AG04449 (cell line): ENCODE measurements around the gene RASIP1.

Experiments
- CTCF ChIA-PET: fragments of 350-600 bp; formaldehyde crosslinking; extraction: SDS; loops from one replicate; lab custom pipeline; 2021; ENCODE audit warnings: antibody characterized with exemption; lab: Yijun Ruan, JAX
- POLR2A ChIA-PET: fragments of 400-600, 350-600 bp; formaldehyde crosslinking; extraction: SDS; loops from one replicate; lab custom pipeline; 2020; ENCODE audit warnings: antibody characterized with exemption, inconsistent platforms; lab: Yijun Ruan, JAX
- DNase-seq: peaks from one replicate; pipeline ENCODE4 v3.0.0-alpha.2; 2010; ENCODE audit warnings: low read depth, low spot score
- H3K4me3 ChIP-seq: 2 replicates; pipeline ENCODE4 v1.5.1; 2011; ENCODE audit warnings: low read depth, mild to moderate bottlenecking, control low read depth, low read length
- TF ChIP-seq, protein P1 (sequence below): IDR thresholded peaks from one replicate; pipeline ENCODE4 v1.5.1; 2011; ENCODE audit warnings: mild to moderate bottlenecking, moderate library complexity, low read length, control low read depth, inconsistent platforms; ENCODE audit not compliant: insufficient read depth; ENCODE audit errors: missing control alignments

The RASIP1 gene

DNA sequence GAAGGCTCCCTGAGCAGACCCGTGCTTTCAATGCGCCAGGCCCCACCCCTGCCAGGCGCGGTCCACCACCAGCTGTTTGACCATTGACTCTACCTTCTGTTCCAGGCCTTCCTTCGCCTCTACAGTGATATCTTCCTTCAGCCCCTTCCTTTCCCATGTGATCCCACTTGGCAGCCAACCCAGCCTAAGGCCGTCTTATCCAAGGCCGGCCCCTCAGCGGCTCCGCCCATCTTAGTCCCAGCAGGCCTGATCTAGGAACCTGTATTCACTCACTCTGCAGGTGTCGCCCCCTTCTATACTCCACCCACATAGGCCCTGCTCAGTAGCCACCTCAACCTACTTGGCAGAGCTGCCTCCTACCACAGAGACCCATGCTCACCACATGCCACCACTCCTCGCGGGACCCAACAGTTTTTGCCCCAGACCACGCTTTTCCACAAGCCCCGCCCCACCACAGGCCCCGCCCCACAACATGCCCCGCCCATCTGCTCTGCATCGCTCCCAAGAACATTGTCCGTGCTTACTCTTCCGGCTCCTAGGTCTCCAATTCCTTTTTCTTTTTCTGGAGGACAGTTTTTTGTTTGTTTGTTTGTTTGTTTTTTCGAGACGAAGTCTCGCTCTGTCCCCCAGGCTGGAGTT, 2.9 kb downstream of the RASIP1 start:
- DNase-seq, result no peak
- POLR2A ChIA-PET, result no interaction called here
- TF ChIP-seq, protein P1, sequence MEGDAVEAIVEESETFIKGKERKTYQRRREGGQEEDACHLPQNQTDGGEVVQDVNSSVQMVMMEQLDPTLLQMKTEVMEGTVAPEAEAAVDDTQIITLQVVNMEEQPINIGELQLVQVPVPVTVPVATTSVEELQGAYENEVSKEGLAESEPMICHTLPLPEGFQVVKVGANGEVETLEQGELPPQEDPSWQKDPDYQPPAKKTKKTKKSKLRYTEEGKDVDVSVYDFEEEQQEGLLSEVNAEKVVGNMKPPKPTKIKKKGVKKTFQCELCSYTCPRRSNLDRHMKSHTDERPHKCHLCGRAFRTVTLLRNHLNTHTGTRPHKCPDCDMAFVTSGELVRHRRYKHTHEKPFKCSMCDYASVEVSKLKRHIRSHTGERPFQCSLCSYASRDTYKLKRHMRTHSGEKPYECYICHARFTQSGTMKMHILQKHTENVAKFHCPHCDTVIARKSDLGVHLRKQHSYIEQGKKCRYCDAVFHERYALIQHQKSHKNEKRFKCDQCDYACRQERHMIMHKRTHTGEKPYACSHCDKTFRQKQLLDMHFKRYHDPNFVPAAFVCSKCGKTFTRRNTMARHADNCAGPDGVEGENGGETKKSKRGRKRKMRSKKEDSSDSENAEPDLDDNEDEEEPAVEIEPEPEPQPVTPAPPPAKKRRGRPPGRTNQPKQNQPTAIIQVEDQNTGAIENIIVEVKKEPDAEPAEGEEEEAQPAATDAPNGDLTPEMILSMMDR, result no peak

DNA sequence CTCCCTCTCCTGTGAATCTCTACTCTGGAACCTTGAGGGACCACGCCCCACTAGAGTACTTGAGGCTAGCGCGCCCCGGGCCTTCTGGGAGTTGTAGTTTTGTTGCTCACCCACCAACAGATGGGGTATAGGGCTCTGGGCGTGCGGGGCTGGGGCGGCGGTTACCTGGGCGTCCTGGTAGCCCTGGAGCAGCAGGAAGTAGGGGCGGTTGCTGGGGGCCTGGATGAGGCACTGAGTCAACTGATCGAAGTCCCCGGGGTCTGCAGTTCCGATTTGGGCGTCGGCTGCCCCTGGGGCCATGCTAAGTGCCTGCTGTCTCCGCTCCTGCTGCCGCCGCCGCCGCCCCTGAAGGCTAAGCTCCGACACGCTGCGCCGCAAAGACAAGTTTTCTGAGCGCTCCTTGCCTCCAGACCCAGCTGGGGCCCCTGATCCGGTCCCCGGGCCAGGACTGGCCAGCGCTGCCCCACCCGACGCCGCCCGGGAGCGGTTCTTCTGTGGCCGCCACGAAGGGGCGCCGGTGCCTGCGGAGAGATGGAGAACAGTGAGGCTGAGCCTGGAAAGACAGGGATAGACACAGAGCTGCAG, 5.3 kb downstream of the RASIP1 start:
- peak overlapping the region; percentile 6; the same call in 1 of the 2 replicates for H3K4me3 ChIP-seq

More for the DNA sequence above, 2.9 kb downstream of the RASIP1 start:
- CTCF ChIA-PET, result interaction anchor here (1.7 to 2.8 kb wide), 3 partner anchors 9 to 105 kb away, joined by 5 to 23 read pairs (median 5); partner anchors contain the start of gene IZUMO1
- no peak overlapping the region for H3K4me3 ChIP-seq

DNA sequence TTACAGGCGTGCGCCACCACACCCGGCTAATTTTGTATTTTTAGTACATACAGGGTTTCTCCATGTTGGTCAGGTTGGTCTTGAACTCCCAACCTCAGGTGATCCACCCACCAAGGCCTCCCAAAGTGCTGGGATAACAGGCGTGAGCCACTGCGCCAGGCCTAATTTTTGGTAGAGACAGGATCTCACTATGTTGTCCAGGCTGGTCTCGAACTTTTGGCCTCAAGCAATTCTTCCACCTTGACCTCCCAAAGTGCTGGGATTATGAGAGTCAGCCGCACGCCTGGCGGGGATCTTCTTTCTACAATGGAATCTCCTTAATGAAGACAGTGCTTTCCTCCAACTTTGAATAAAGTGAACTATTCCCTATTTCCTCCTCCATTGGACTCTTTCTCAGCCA, 5.8 kb downstream of the RASIP1 start:
- TF ChIP-seq, protein P1, result no peak
- DNase-seq, result no peak
- ChIA-PET POLR2A (no interaction called here), CTCF (no interaction called here)
- H3K4me3 ChIP-seq, result no peak overlapping the region

More for the DNA sequence above, 5.3 kb downstream of the RASIP1 start:
- CTCF ChIA-PET, result interaction anchor here (1.0 kb wide), 1 partner anchor 10 kb away, joined by 4 read pairs; no protein-coding TSS in a partner anchor
- POLR2A ChIA-PET, result no interaction called here
- no peak for DNase-seq
- TF ChIP-seq, protein P1, result no peak

DNA sequence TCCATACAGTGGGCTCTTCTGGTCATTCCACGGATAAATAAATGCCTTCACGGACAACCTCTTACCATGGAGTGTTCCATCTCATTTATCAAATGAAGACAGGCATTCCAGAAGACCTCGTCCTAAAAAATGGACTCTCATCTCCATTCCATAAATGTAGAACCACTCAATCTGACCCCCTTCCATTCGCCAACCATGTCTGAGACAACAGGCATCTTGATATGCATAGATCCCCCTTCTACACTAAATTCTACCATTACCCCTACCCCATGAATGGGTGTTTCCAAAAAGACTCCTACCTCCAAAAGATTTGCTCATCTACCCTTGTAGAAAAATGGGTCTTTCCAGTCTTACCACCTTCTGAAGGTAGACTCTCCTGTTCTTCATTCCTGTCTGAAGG, 9.0 kb downstream of the RASIP1 start:
- DNase-seq, result no peak
- H3K4me3 ChIP-seq, result no peak overlapping the region
- ChIA-PET POLR2A (no interaction called here), CTCF (no interaction called here)
- TF ChIP-seq, protein P1, result no peak

DNA sequence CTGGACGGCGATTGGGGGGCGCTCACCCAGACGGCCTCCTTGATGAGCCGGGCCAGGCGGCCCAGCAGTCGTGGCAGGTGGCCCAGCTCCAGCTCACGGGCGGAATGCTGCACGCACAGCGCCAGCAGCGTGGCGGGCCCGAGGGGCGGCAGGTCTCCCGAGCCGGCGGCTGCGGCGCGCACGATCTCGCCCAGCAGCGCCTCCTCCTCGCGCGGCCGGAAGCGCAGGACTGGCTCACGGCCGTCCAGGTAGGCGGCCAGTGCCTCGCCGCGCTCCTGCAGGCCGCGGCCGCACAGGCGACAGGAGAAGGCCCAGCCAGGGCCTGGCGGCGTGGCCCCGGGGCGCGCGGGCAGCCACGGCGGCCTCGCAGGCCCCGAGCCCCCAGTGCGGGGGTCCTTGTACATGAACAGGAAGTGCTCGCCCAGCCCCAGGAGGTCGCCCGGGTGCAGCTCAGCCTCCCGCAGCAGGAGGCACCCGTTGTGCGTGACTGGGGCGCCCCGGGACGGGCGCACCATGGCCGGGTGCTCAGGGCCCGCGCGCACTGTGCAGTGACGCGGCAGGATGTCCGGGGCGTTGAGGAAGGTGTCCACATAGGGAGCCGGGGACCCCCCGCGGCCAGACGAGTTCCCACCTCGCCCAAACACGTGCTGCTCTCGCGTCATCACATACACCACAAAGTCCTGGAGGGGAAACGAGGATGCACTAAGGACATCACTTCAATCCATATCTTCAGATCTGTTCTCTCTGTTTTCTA, 11.3 kb downstream of the RASIP1 start:
- H3K4me3 ChIP-seq, result no peak overlapping the region
- ChIA-PET POLR2A (no interaction called here), CTCF (no interaction called here)

More for the DNA sequence above, 11.3 kb downstream of the RASIP1 start:
- TF ChIP-seq, protein P1, result no peak
- DNase-seq, result no peak
